Kidney epithelial cell (primary cell): Measurements from ENCODE around the gene MRPL41. TPM values are rescaled to one million over a fixed set of nuclear protein-coding genes. Genes with fewer than 3 reads are reported as not detected.

Experiments
- DNase-seq: peaks from one replicate; pipeline ENCODE4 v3.0.0-alpha.2; 2010; ENCODE audit warnings: low read depth
- H3K27me3 ChIP-seq: 2 replicates; pipeline ENCODE4 v1.6.0; 2011; ENCODE audit warnings: low read length; ENCODE audit not compliant: control insufficient read depth, insufficient read depth
- H3K36me3 ChIP-seq: 2 replicates; pipeline ENCODE4 v1.5.1; 2011; ENCODE audit warnings: low read length; ENCODE audit not compliant: control insufficient read depth, insufficient read depth
- H3K4me3 ChIP-seq: 2 replicates; pipeline ENCODE4 v1.5.1; 2011; ENCODE audit warnings: low read depth, mild to moderate bottlenecking, control low read depth, low read length
- CTCF ChIP-seq: IDR thresholded peaks from 2 replicates; pipeline ENCODE4 v1.5.1; 2011; ENCODE audit warnings: mild to moderate bottlenecking, moderate library complexity, low read length, control low read depth, inconsistent platforms; ENCODE audit not compliant: insufficient read depth, poor library complexity, severe bottlenecking
- total RNA-seq: library from RNA; depleted of rRNA; stranded (reverse); fragments of >200 nt; gene quantifications from 2 replicates; pipeline ENCODE4 v1.2.3, GENCODE V29; 2015

Gene MRPL41
- total RNA-seq, 1 donor from 2014 or later: 77.9 TPM

GRCh38 chr9:137598943-137599342, 47.3 kb downstream of the MRPL41 start:
- no peak for TF ChIP-seq CTCF
- Histone ChIP-seq H3K36me3 (no peaks in the 10 kb centered on the region), H3K4me3 (no peak overlapping the region), H3K27me3 (peaks cover 2% of the 10 kb centered on the region)
- no peak for DNase-seq

Other genes with a start within 250 kb of the MRPL41 start
- gene NRARP, start 249.6 kb upstream of the MRPL41 start, total RNA-seq: 8.4 and 11.4 TPM in 2 replicates
- gene EXD3, start 128.7 kb upstream of the MRPL41 start, total RNA-seq: 8.6 and 13.3 TPM in 2 replicates
- 0.84 and 1.8 TPM in 2 replicates for gene NOXA1, start 128.5 kb upstream of the MRPL41 start, total RNA-seq
- gene ENTPD8, start 110.5 kb upstream of the MRPL41 start, total RNA-seq: not detected in 2 replicates
- 52.5 and 65.5 TPM in 2 replicates for gene NSMF, start 92.5 kb upstream of the MRPL41 start, total RNA-seq
- 0.04 and 0.21 TPM in 2 replicates for gene PNPLA7, start 1.5 kb upstream of the MRPL41 start, total RNA-seq
- 38.9 and 52.1 TPM in 2 replicates for gene DPH7, start 27.0 kb downstream of the MRPL41 start, total RNA-seq
- gene ZMYND19, start 38.6 kb downstream of the MRPL41 start, total RNA-seq: 27.1 and 27.6 TPM in 2 replicates
- gene ARRDC1, start 53.8 kb downstream of the MRPL41 start, total RNA-seq: 84.2 and 110 TPM in 2 replicates
- gene EHMT1, start 67.1 kb downstream of the MRPL41 start, total RNA-seq: 59.9 and 70.9 TPM in 2 replicates